Parathyroid adenoma (tissue), 2 donors: ENCODE results near the gene HEY2.
"Not testable (repeated sequence)": the region's sequence is repeated elsewhere in the genome, so short reads cannot be mapped to it uniquely, and the experiment has no call there.

Source experiments
- H2AFZ ChIP-seq: fragments of 300-600 bp; sonication (generic); one replicate; pipeline ENCODE4 v1.7.0; 2017; ENCODE audit warnings: antibody characterized with exemption, mild to moderate bottlenecking
- H3K27ac ChIP-seq: fragments of 300-600 bp; sonication (generic); one replicate; pipeline ENCODE4 v1.7.0; 2017
- H3K27me3 ChIP-seq: fragments of 300-600 bp; sonication (generic); one replicate; pipeline ENCODE4 v1.7.0; 2017; ENCODE audit warnings: low read length; ENCODE audit not compliant: control insufficient read depth, insufficient read depth
- H3K36me3 ChIP-seq: fragments of 300-600 bp; sonication (generic); one replicate; pipeline ENCODE4 v1.7.0; 2017; ENCODE audit warnings: low read length; ENCODE audit not compliant: control insufficient read depth, insufficient read depth
- H3K4me1 ChIP-seq: fragments of 300-600 bp; sonication (generic); one replicate; pipeline ENCODE4 v1.7.0; 2017; ENCODE audit warnings: control low read depth
- H3K4me2 ChIP-seq: fragments of 300-600 bp; sonication (generic); one replicate; pipeline ENCODE4 v1.7.0; 2017; ENCODE audit warnings: low read length
- H3K4me3 ChIP-seq: fragments of 300-600 bp; sonication (generic); one replicate; pipeline ENCODE4 v1.7.0; 2017; ENCODE audit warnings: low read depth, low read length
- H3K79me2 ChIP-seq: fragments of 300-600 bp; sonication (generic); one replicate; pipeline ENCODE4 v1.7.0; 2017; ENCODE audit warnings: control low read depth
- H3K9ac ChIP-seq: fragments of 300-600 bp; sonication (generic); one replicate; pipeline ENCODE4 v1.7.0; 2017; ENCODE audit warnings: mild to moderate bottlenecking
- H3K9me3 ChIP-seq: fragments of 300-600 bp; sonication (generic); one replicate; pipeline ENCODE4 v1.7.0; 2017; ENCODE audit warnings: low read length; ENCODE audit not compliant: control insufficient read depth
- CTCF ChIP-seq: fragments of 300-600 bp; sonication (generic); IDR thresholded peaks from one replicate; pipeline ENCODE4 v1.7.0; 2017; ENCODE audit warnings: antibody characterized with exemption, mild to moderate bottlenecking
- donor health status: primary hyperparathyroidism.

HEY2 gene

DNA sequence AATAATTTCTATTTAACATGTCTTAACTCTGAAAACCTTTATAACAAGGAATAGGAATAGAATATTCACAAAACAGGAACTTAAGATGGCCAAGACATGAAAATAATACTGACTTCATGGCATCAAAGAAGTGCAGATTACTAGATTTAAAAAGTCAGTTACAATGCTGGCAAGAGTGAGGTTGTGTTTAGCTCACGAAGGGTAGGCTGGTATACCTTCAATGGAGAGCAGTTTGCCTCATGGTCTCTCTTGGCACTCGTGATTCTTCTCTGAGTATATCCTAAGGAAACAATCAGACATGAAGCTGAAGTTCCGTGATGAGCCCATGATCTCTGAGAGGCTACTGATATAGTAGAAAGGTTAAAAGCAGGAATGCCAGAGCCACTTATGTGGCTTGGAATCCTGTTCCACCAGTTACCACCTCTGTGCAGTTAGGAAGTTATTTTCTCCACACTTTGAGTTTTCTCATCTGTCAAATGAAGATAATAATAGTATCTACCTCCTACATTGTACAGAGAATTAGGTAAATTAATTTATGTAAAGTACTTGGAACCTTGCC is 48.5 kb downstream of the HEY2 start:
- Histone ChIP-seq H3K36me3 (no peaks in the 10 kb centered on the region), H3K4me2 (no peak overlapping the region), H3K79me2 (peaks cover 22% of the 10 kb centered on the region), H2AFZ (no peak overlapping the region), H3K9me3 (no peaks in the 10 kb centered on the region), H3K9ac (no peak overlapping the region), H3K27me3 (no peaks in the 10 kb centered on the region), H3K27ac (no peak overlapping the region), H3K4me1 (no peaks in the 10 kb centered on the region), H3K4me3 (no peak overlapping the region)
- TF ChIP-seq CTCF, result no peak

DNA sequence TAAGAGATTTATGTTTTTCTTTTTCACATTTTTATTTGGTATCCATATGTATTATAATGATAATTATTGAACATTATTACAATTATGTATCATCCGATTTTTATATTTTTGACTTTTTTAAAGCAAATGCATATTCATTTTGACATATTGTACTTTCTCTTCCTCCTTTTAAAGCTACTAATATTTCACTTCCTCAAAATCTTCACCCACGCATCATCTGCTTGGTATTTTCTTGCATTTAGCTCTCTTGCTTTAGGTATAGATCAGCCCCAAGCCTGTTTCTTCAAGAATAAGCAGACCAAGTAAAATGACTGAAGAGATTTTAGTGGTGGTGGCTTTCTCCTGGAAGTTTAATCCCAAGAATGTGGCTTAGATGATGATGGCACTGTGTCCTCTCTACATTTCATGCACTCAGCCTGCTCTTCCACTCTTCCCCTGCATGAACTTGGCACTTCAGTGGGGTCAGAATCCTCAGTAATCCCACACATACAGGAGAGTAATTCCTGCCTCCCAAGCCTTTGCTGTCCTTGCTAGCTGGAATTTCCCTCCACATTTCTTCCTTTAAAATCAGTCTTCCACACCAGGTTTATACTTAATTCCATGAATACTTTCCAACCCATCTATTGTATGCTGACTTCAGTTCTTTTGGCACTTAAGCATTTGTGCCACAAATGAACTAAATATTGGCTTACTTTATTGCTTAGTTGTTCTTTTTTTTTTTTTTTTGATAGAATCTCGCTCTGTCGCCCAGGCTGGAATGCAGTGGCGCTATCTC is 49.5 kb downstream of the HEY2 start:
- Histone ChIP-seq H3K27me3 (no peaks in the 10 kb centered on the region), H3K4me2 (no peak overlapping the region), H3K27ac (no peak overlapping the region), H3K4me3 (no peak overlapping the region), H3K9me3 (no peaks in the 10 kb centered on the region), H3K9ac (no peak overlapping the region), H2AFZ (no peak overlapping the region), H3K4me1 (no peaks in the 10 kb centered on the region), H3K36me3 (no peaks in the 10 kb centered on the region), H3K79me2 (peaks cover 14% of the 10 kb centered on the region)
- no peak for TF ChIP-seq CTCF

GRCh38 chr6:125802383-125802782 is 53.0 kb downstream of the HEY2 start:
- no peak for TF ChIP-seq CTCF
- Histone ChIP-seq H3K9me3 (no peaks in the 10 kb centered on the region), H3K4me2 (no peak overlapping the region), H3K27me3 (no peaks in the 10 kb centered on the region), H3K4me3 (no peak overlapping the region), H3K4me1 (no peaks in the 10 kb centered on the region), H3K27ac (no peak overlapping the region), H3K79me2 (peaks cover 7% of the 10 kb centered on the region), H3K9ac (no peak overlapping the region), H3K36me3 (no peaks in the 10 kb centered on the region), H2AFZ (no peak overlapping the region)

GRCh38 chr6:125802943-125803377 is 53.5 kb downstream of the HEY2 start:
- no peak for TF ChIP-seq CTCF
- H3K4me1 ChIP-seq, result no peaks in the 10 kb centered on the region
- no peak overlapping the region for H3K9ac ChIP-seq
- H3K27me3 ChIP-seq, result no peaks in the 10 kb centered on the region
- no peaks in the 10 kb centered on the region for H3K9me3 ChIP-seq
- H2AFZ ChIP-seq, result no peak overlapping the region
- H3K4me3 ChIP-seq, result no peak overlapping the region
- no peak overlapping the region for H3K4me2 ChIP-seq
- H3K79me2 ChIP-seq, result peaks cover 6% of the 10 kb centered on the region
- no peaks in the 10 kb centered on the region for H3K36me3 ChIP-seq
- no peak overlapping the region for H3K27ac ChIP-seq

- Histone ChIP-seq H3K79me2 (peaks cover 13% of the 10 kb centered on the region), H3K27me3 (no peaks in the 10 kb centered on the region), H3K36me3 (no peaks in the 10 kb centered on the region), H2AFZ (no peak overlapping the region), H3K4me2 (no peak overlapping the region), H3K9me3 (no peaks in the 10 kb centered on the region), H3K27ac (no peak overlapping the region), H3K4me3 (no peak overlapping the region), H3K9ac (no peak overlapping the region), H3K4me1 (no peaks in the 10 kb centered on the region)
- TF ChIP-seq CTCF, result no peak
These were observed 54.8 kb downstream of the HEY2 start for GRCh38 chr6:125804264-125804663.

DNA sequence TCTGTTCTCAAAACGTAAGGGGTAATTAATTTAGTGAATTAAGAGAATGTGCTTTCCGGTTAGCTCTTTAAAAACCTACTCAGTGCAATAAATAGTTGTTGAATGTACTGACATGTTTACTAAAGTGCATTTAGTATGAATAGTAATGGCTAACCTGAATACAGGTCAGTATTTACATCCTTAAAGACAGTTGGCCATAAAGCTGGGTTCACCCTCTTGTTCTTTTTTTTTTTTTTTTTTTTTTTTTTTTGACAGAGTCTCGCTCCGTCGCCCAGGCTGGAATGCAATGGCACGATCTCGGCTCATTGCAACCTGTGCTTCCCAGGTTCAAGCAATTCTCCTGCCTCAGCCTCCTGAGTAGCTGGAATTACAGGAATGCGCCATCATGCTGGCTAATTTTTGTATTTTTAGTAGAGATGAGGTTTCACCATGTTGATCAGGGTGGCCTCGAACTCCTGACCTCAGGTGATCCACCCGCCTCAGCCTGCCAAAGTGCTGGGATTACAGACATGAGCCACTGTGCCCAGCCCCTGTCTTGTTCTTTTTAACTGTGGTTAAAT is 55.5 kb downstream of the HEY2 start:
- not testable (repeated sequence) for H3K4me2 ChIP-seq, H3K4me1 ChIP-seq, H3K27me3 ChIP-seq, H3K9ac ChIP-seq, H3K9me3 ChIP-seq, H2AFZ ChIP-seq, H3K36me3 ChIP-seq, H3K4me3 ChIP-seq, H3K27ac ChIP-seq
- H3K79me2 ChIP-seq, result peaks cover 16% of the 10 kb centered on the region
